Esophagus squamous epithelium (tissue), 5 donors: ENCODE results near the gene TRIM41. TPM values are rescaled to one million over a fixed set of nuclear protein-coding genes. Genes with fewer than 3 reads are reported as not detected.

Source experiments
- DNase-seq: peaks from one replicate; lab custom pipeline; 2025; lab: John Stamatoyannopoulos, UW
- H3K27ac ChIP-seq, 4 donors: fragments of 200-600 bp; sonication (generic); one replicate each; pipeline ENCODE4 v1.5.1; 2016 to 2019; ENCODE audit warnings: mild to moderate bottlenecking in 1 of 4
- H3K27me3 ChIP-seq, 4 donors: fragments of 200-600 bp; sonication (generic); 1 replicate in 3 of 4; 2 replicates in 1 of 4; pipeline versions ENCODE4 v1.5.1 to v1.6.0; 2017 to 2021; ENCODE audit warnings: antibody characterized with exemption in 1 of 4
- H3K36me3 ChIP-seq, 3 donors: fragments of 200-600 bp; sonication (generic); one replicate each; pipeline ENCODE4 v1.5.1; 2016 to 2019
- H3K4me1 ChIP-seq, 3 donors: fragments of 200-600 bp; sonication (generic); one replicate each; pipeline ENCODE4 v1.5.1; 2017 to 2019
- H3K4me3 ChIP-seq, 4 donors: fragments of 200-600 bp; sonication (generic); 1 replicate in 3 of 4; 2 replicates in 1 of 4; pipeline ENCODE4 v1.5.1; 2016 to 2019; ENCODE audit warnings: mild to moderate bottlenecking in 2 of 4, moderate library complexity in 1 of 4
- H3K9me3 ChIP-seq, 3 donors: fragments of 200-600 bp; sonication (generic); one replicate each; pipeline ENCODE4 v1.5.1; 2016 to 2019
- POLR2A ChIP-seq, 4 donors: fragments of 450-650 bp; IDR thresholded peaks; one replicate each; pipeline ENCODE4 v1.6.1; 2017; ENCODE audit warnings: antibody characterized with exemption in 4 of 4, mild to moderate bottlenecking in 4 of 4, moderate library complexity in 3 of 4
- WGBS, 2 donors: methylation state at CpG; one replicate each; pipeline ENCODE4 v1.1.5; 2018; 5-methylcytosine and 5-hydroxymethylcytosine counted together
- intact Hi-C: fragments of 100-400 bp; cut with DNase I; formaldehyde crosslinking; loops from one replicate; pipeline ENCODE4 v1.15.0; 2022
- total RNA-seq, 4 donors: library from RNA; depleted of rRNA; stranded (reverse); fragments of >200 nt; gene quantifications; one replicate each; pipeline ENCODE4 v1.1.0, GENCODE V29; 2016
- TF ChIP-seq, protein P1 (sequence below), 6 experiments: fragments of 450-650 bp in 4 of 6; fragments of 200-600 bp in 2 of 6; sonication (generic) in 2 of 6; IDR thresholded peaks; one replicate each; pipeline ENCODE4 v1.5.1; 2016 to 2019; ENCODE audit warnings: antibody characterized with exemption in 6 of 6, mild to moderate bottlenecking in 4 of 6, moderate library complexity in 4 of 6
- donor health status: DM: yes; HTN: yes; CAD: no.

Gene TRIM41
- total RNA-seq, 4 donors from 2014 or later, result 12.0 to 22.1 (median 13.8) TPM

DNA sequence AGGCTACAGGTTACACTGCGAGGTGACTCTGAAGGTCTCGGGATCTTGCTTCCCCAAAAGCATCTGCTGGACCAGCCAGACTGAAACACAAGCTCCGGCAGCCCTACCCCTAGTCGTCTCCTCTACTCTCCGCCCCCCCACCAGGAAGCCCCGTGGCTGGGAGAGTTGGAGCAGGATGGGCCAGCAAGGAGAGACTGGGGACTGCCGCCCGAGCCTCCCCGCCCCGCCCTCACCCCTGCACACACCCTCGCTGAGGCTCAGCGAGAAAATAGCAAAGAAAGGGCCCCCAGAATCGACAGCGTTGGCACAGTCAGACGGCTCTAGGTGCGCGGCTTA lies 19.3 kb upstream of the TRIM41 start:
- H3K4me3 ChIP-seq, result peak overlapping the region; percentile 53 to 87 (median 84)
- no peaks in the 10 kb centered on the region for H3K9me3 ChIP-seq
- DNase-seq, result no peak
- peak overlapping the region; percentile 83 to 91 (median 90) for H3K27ac ChIP-seq
- intact Hi-C loops, result no loop called here
- H3K4me1 ChIP-seq, result peaks cover 13 to 67% (median 32%) of the 10 kb centered on the region in 3 donors
- TF ChIP-seq, protein P1, sequence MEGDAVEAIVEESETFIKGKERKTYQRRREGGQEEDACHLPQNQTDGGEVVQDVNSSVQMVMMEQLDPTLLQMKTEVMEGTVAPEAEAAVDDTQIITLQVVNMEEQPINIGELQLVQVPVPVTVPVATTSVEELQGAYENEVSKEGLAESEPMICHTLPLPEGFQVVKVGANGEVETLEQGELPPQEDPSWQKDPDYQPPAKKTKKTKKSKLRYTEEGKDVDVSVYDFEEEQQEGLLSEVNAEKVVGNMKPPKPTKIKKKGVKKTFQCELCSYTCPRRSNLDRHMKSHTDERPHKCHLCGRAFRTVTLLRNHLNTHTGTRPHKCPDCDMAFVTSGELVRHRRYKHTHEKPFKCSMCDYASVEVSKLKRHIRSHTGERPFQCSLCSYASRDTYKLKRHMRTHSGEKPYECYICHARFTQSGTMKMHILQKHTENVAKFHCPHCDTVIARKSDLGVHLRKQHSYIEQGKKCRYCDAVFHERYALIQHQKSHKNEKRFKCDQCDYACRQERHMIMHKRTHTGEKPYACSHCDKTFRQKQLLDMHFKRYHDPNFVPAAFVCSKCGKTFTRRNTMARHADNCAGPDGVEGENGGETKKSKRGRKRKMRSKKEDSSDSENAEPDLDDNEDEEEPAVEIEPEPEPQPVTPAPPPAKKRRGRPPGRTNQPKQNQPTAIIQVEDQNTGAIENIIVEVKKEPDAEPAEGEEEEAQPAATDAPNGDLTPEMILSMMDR (IDR thresholded peaks at IDR 0.05), result no peak
- no peak for TF ChIP-seq POLR2A (IDR thresholded peaks at IDR 0.05)
- no peaks in the 10 kb centered on the region for H3K27me3 ChIP-seq
- WGBS, 2 donors, result 0 to 31% methylated on average over 1 to 2 of the region's 17 CpGs
- H3K36me3 ChIP-seq, result peaks cover 0 to 24% (median 4%) of the 10 kb centered on the region in 3 donors

DNA sequence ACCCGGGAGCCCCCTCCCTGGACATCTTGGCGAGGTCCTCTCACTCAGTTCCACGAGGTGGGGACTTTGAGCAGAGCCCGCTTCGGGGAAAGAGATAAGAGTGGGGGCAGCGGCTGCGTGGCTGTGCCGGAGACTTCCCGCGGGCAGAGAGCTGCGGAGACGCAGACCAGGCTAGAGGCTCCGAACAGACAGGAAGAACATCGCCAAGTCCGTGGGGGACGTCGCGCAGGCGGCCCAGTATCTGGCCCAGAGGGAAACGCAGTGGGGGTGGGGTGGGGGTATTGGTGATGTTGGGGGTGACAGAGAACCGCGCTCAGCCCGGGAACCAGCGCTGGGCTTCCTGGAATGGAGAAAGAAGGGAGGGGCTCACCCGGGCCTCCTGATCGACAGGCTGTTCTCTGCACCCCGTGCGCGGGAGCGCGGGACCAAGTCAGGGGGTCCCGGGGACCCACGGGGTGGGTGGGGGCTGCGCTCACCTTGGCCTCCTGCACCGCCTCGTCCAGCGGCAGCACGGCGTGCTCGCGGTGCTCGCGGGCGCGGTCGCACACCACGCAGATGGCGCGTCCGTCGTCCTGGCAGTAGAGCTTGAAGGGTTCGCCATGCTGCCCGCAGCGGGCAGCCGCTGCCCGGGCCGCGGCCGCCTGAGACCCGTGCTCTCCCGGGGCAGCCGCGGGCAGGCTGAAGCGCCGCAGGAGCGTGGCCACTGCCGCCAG lies 18.8 kb upstream of the TRIM41 start:
- H3K4me1 ChIP-seq, result peaks cover 13 to 67% (median 32%) of the 10 kb centered on the region in 3 donors

DNA sequence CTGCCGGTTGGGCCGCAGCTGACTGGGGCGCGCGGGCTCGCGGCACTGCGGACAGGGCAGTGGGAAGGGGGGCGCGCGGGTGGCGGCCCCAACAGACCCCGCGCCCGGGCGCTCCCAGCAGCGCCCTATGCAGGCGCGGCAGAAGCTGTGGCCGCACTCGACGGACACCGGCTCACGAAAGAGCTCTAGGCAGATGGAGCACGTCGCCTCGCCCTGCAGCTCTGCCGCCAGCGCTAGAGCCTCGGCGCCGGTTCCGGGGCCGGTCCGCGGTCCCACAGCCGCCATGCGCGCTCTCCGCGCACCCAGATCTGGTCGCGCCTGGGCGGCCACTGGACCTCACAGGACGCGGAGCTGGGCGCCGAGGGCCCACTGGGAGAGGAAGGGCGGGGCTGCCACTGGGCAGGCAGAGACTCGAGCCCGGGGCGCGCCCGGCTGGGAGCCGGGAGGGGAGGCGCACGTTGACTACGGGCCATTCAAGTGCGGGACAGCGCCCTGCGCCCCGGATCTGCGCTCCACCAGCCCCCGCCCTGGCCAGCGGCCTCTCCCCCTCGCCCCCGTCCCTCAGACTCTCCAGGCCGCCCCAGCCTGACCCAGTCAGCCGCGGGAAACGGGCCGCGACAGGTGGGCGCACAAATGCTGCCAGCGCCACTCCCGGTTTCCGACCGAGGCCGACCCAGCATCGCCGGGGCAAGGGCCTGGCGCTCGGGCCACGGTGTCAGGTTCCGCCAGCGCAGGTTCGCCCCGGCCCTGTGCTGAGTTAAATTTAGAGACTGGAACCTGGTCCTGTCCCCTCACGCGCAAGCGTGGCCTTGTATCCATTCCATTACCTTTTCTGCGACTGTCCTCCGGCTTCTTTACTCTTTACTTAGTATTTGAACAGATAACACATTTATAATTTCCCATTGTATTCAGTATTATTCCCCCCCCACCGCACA lies 18.0 kb upstream of the TRIM41 start, which contains the start of gene TRIM7:
Gene TRIM7, minus strand, starts transcription at position 371 of the 935 bp plus-strand sequence. Its CDS starts 86 bp downstream, at position 285.
- no peaks in the 10 kb centered on the region for H3K9me3 ChIP-seq
- DNase-seq, result no peak
- WGBS, 2 donors, result 6% methylated on average over 7 to 13 of the region's 94 CpGs
- no peaks in the 10 kb centered on the region for H3K27me3 ChIP-seq
- peaks cover 0 to 11% (median 4%) of the 10 kb centered on the region in 3 donors for H3K36me3 ChIP-seq
- peak in 1 of 4 donors; percentile 64 for TF ChIP-seq POLR2A (IDR thresholded peaks at IDR 0.05)
- TF ChIP-seq, protein P1 (IDR thresholded peaks at IDR 0.05), result no peak
- H3K4me3 ChIP-seq, result peak within 1 kb of the TSS; percentile 53 to 87 (median 84)
- H3K27ac ChIP-seq, result peak within 1 kb of the TSS; percentile 83 to 91 (median 90)
- peaks cover 13 to 67% (median 32%) of the 10 kb centered on the region in 3 donors for H3K4me1 ChIP-seq
- intact Hi-C loops, result no loop called here

More for the DNA sequence above, 18.8 kb upstream of the TRIM41 start:
- Histone ChIP-seq H3K36me3 (peaks cover 0 to 19% (median 4%) of the 10 kb centered on the region in 3 donors), H3K27ac (peak overlapping the region; percentile 83 to 91 (median 90)), H3K27me3 (no peaks in the 10 kb centered on the region), H3K9me3 (no peaks in the 10 kb centered on the region), H3K4me3 (peak overlapping the region; percentile 53 to 87 (median 84))
- TF ChIP-seq POLR2A (IDR thresholded peaks at IDR 0.05), result no peak
- TF ChIP-seq, protein P1 (IDR thresholded peaks at IDR 0.05), result no peak
- intact Hi-C loops, result no loop called here
- DNase-seq, result no peak
- 0% methylated on average over 2 to 13 of the region's 67 CpGs for WGBS, 2 donors

DNA sequence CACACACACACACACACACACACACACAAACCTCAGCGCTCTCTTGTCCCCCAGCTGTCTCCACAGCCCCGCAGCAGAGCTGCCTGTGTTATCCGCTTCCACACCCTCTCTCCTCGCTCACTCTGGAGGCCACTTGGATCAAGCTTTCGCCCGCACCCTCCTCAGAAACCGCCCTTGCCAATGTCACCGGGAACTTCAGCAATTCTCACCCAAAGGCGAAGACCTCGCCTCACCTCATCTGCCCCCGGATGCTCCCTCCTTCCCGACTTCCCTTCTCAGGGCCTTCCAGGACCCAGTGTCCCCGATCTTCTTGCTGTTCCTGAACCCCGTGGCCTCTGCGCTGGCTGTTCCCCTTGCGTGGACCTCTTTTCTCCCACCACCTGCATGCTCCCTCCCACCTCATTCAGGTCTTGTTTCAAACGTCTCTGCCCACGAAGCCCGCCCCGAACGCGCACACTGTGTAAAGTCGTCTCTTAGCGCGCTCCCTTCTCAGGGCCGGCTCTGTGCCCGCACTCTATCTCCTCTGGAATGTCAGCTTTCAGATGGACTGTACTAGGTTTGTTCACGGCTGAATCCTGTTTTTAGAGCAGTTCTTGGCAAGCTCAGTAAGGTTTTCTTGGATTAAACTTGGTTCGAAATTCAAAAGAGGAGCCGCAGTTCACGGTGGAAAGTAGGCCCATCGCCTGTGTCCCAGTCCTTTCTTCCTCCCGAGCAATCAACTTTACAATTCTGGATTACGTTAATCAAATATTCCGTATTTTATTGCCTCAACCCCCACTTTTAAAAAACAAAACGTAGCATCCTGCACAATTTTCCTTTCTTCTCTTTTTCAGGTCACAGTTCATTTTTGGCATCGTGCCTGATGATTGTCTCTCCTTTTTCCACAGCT lies 17.1 kb upstream of the TRIM41 start:
- TF ChIP-seq POLR2A (IDR thresholded peaks at IDR 0.05), result no peak
- TF ChIP-seq, protein P1 (IDR thresholded peaks at IDR 0.05), result no peak
- peak overlapping the region; percentile 83 to 91 (median 90) for H3K27ac ChIP-seq
- H3K36me3 ChIP-seq, result peaks cover 0 to 4% (median 1%) of the 10 kb centered on the region in 3 donors
- H3K4me1 ChIP-seq, result peaks cover 13 to 67% (median 32%) of the 10 kb centered on the region in 3 donors
- peak overlapping the region; percentile 53 to 87 (median 84) for H3K4me3 ChIP-seq
- 19 to 23% methylated on average over 37 of the region's 37 CpGs for WGBS, 2 donors
- no peaks in the 10 kb centered on the region for H3K9me3 ChIP-seq
- intact Hi-C loops, result no loop called here
- no peak for DNase-seq
- no peaks in the 10 kb centered on the region for H3K27me3 ChIP-seq
